HL-60 (cell line): ENCODE measurements around the gene PCGF6.

Source experiments
- DNase-seq, 2 experiments: peaks; one replicate each; pipeline ENCODE4 v3.0.0-alpha.2; 2010 to 2020; ENCODE audit warnings: low read depth in 1 of 2, low spot score in 1 of 2
- H3K27ac ChIP-seq: fragments of 250-450 bp; sonication (Bioruptor Pico); replicated peaks from 2 replicates; pipeline ENCODE4 v1.5.1; 2020; ENCODE audit warnings: mild to moderate bottlenecking, moderate library complexity
- H3K27me3 ChIP-seq: fragments of 250-450 bp; sonication (Bioruptor Pico); 2 replicates; pipeline ENCODE4 v1.5.1; 2021; ENCODE audit warnings: mild to moderate bottlenecking, moderate library complexity; ENCODE audit not compliant: insufficient read depth, poor library complexity, severe bottlenecking
- H3K4me3 ChIP-seq: replicated peaks from 2 replicates; pipeline ENCODE4 v1.5.1; 2011; ENCODE audit warnings: mild to moderate bottlenecking, control low read depth, low read length; ENCODE audit not compliant: insufficient read depth
- CTCF ChIP-seq: IDR thresholded peaks from one replicate; pipeline ENCODE4 v1.5.1; 2011; ENCODE audit warnings: low read length, control low read depth, inconsistent platforms; ENCODE audit not compliant: insufficient read depth
- GABPA ChIP-seq: IDR thresholded peaks from 2 replicates; pipeline ENCODE4 v1.6.1; 2012; ENCODE audit warnings: low read depth
- POLR2AphosphoS5 ChIP-seq: IDR thresholded peaks from 2 replicates; pipeline ENCODE4 v1.6.1; 2012; ENCODE audit warnings: low read depth
- REST ChIP-seq: IDR thresholded peaks from 2 replicates; pipeline ENCODE4 v1.6.1; 2012; ENCODE audit warnings: low read depth; ENCODE audit not compliant: insufficient replicate concordance
- SPI1 ChIP-seq: IDR thresholded peaks from 2 replicates; pipeline ENCODE4 v1.6.1; 2012; ENCODE audit warnings: low read depth, mild to moderate bottlenecking, borderline replicate concordance

The PCGF6 gene

GRCh38 chr10:103281753-103282152 is 69.2 kb downstream of the PCGF6 start:
- no peak for TF ChIP-seq CTCF
- TF ChIP-seq POLR2AphosphoS5: no peak
- TF ChIP-seq SPI1: no peak
- TF ChIP-seq REST: peak; percentile 15
- TF ChIP-seq GABPA: no peak
- H3K27me3 ChIP-seq: peaks cover 23% of the 10 kb centered on the region
- DNase-seq: no peak
- H3K4me3 ChIP-seq: no peak overlapping the region
- no peak overlapping the region for H3K27ac ChIP-seq

GRCh38 chr10:103280506-103280905 is 70.4 kb downstream of the PCGF6 start:
- DNase-seq: no peak
- Histone ChIP-seq H3K4me3 (no peak overlapping the region), H3K27ac (no peak overlapping the region), H3K27me3 (peaks cover 33% of the 10 kb centered on the region)
- no peak for TF ChIP-seq GABPA
- no peak for TF ChIP-seq REST
- TF ChIP-seq SPI1: no peak
- TF ChIP-seq POLR2AphosphoS5: no peak
- TF ChIP-seq CTCF: no peak

GRCh38 chr10:103280031-103280430 is 70.9 kb downstream of the PCGF6 start:
- no peak overlapping the region for H3K27ac ChIP-seq
- H3K27me3 ChIP-seq: peaks cover 33% of the 10 kb centered on the region
- no peak for DNase-seq
- TF ChIP-seq GABPA (no peak), CTCF (no peak), SPI1 (no peak), REST (no peak), POLR2AphosphoS5 (no peak)
- H3K4me3 ChIP-seq: no peak overlapping the region
